Suprapubic skin (tissue), 4 donors: ENCODE measurements around the gene SUPT4H1. TPM values are rescaled to one million over a fixed set of nuclear protein-coding genes. Genes with fewer than 3 reads are reported as not detected.

Experiments used
- DNase-seq, 2 donors: peaks; one replicate each; pipeline ENCODE4 v3.0.0-alpha.2; 2019; ENCODE audit warnings: low spot score in 2 of 2
- H3K27ac ChIP-seq: fragments of 200-600 bp; sonication (generic); one replicate; pipeline ENCODE4 v1.5.1; 2019
- H3K27me3 ChIP-seq: fragments of 200-600 bp; sonication (generic); one replicate; pipeline ENCODE4 v1.5.1; 2019
- H3K36me3 ChIP-seq: fragments of 200-600 bp; sonication (generic); one replicate; pipeline ENCODE4 v1.5.1; 2019
- H3K4me1 ChIP-seq: fragments of 200-600 bp; sonication (generic); one replicate; pipeline ENCODE4 v1.5.1; 2019
- H3K4me3 ChIP-seq: fragments of 200-600 bp; sonication (generic); one replicate; pipeline ENCODE4 v1.5.1; 2019; ENCODE audit warnings: mild to moderate bottlenecking
- H3K9me3 ChIP-seq: fragments of 200-600 bp; sonication (generic); one replicate; pipeline ENCODE4 v1.5.1; 2019
- CTCF ChIP-seq, 2 donors: fragments of 200-600 bp in 1 of 2; fragments of 450-650 bp in 1 of 2; sonication (generic) in 1 of 2; IDR thresholded peaks; one replicate each; pipeline ENCODE4 v1.5.1; 2016 to 2019; ENCODE audit warnings: antibody characterized with exemption in 2 of 2, mild to moderate bottlenecking in 1 of 2, moderate library complexity in 1 of 2
- EP300 ChIP-seq: sonication (generic); formaldehyde crosslinking; IDR thresholded peaks from one replicate; pipeline ENCODE4 v1.6.1; 2017; ENCODE audit warnings: antibody characterized with exemption
- POLR2A ChIP-seq, 2 donors: fragments of 450-650 bp; IDR thresholded peaks; one replicate each; pipeline ENCODE4 v1.6.1; 2017; ENCODE audit warnings: antibody characterized with exemption in 2 of 2, mild to moderate bottlenecking in 2 of 2, moderate library complexity in 2 of 2
- POLR2AphosphoS5 ChIP-seq, 3 donors: sonication (generic); formaldehyde crosslinking; IDR thresholded peaks; one replicate each; pipeline ENCODE4 v1.6.1; 2017; ENCODE audit warnings: antibody characterized with exemption in 3 of 3
- WGBS: methylation state at CpG from one replicate; pipeline ENCODE4 v1.1.5; 2018; 5-methylcytosine and 5-hydroxymethylcytosine counted together
- total RNA-seq, 4 donors: library from RNA; depleted of rRNA; stranded (reverse); fragments of >200 nt; gene quantifications; one replicate each; pipeline ENCODE4 v1.1.0, GENCODE V29; 2016

Gene SUPT4H1
- total RNA-seq, 4 donors from 2014 or later, result 33.8 to 48.3 (median 40.3) TPM

GRCh38 chr17:58335779-58336455 is 16.1 kb downstream of the SUPT4H1 start:
- H3K27me3 ChIP-seq, result no peaks in the 10 kb centered on the region
- H3K27ac ChIP-seq, result peak overlapping the region; percentile 79
- H3K4me3 ChIP-seq, result no peak overlapping the region
- WGBS, result 47% methylated on average over 2 of the region's 4 CpGs
- no peak for TF ChIP-seq POLR2AphosphoS5 (IDR thresholded peaks at IDR 0.05)
- TF ChIP-seq POLR2A (IDR thresholded peaks at IDR 0.05), result no peak
- TF ChIP-seq CTCF (IDR thresholded peaks at IDR 0.05), result no peak
- no peak for TF ChIP-seq EP300
- H3K36me3 ChIP-seq, result no peaks in the 10 kb centered on the region
- DNase-seq, result peak in 1 of 2 donors; percentile 56
- H3K9me3 ChIP-seq, result no peaks in the 10 kb centered on the region
- H3K4me1 ChIP-seq, result peaks cover 53% of the 10 kb centered on the region

GRCh38 chr17:58335061-58335731 is 16.8 kb downstream of the SUPT4H1 start:
- H3K36me3 ChIP-seq, result no peaks in the 10 kb centered on the region
- TF ChIP-seq POLR2AphosphoS5 (IDR thresholded peaks at IDR 0.05) (no peak), CTCF (IDR thresholded peaks at IDR 0.05) (no peak), EP300 (no peak), POLR2A (IDR thresholded peaks at IDR 0.05) (no peak)
- DNase-seq, result peak in 1 of 2 donors; percentile 58
- no peaks in the 10 kb centered on the region for H3K27me3 ChIP-seq
- peak overlapping the region; percentile 79 for H3K27ac ChIP-seq
- no peaks in the 10 kb centered on the region for H3K9me3 ChIP-seq
- WGBS, result 56% methylated on average over 6 of the region's 10 CpGs
- H3K4me1 ChIP-seq, result peaks cover 53% of the 10 kb centered on the region
- H3K4me3 ChIP-seq, result no peak overlapping the region

GRCh38 chr17:58334661-58335060 is 17.3 kb downstream of the SUPT4H1 start:
- TF ChIP-seq CTCF (IDR thresholded peaks at IDR 0.05) (no peak), POLR2AphosphoS5 (IDR thresholded peaks at IDR 0.05) (no peak), EP300 (no peak), POLR2A (IDR thresholded peaks at IDR 0.05) (no peak)
- peaks cover 53% of the 10 kb centered on the region for H3K4me1 ChIP-seq
- DNase-seq, result peak in 1 of 2 donors; percentile 52
- no peaks in the 10 kb centered on the region for H3K27me3 ChIP-seq
- H3K36me3 ChIP-seq, result no peaks in the 10 kb centered on the region
- no peak overlapping the region for H3K4me3 ChIP-seq
- WGBS, result 84% methylated on average over 8 of the region's 9 CpGs
- H3K27ac ChIP-seq, result peak overlapping the region; percentile 34
- H3K9me3 ChIP-seq, result no peaks in the 10 kb centered on the region

GRCh38 chr17:58334256-58334655 is 17.7 kb downstream of the SUPT4H1 start:
- H3K27ac ChIP-seq, result no peak overlapping the region
- H3K4me1 ChIP-seq, result peaks cover 53% of the 10 kb centered on the region

More at GRCh38 chr17:58334256-58334655, 17.7 kb downstream of the SUPT4H1 start:
- no peaks in the 10 kb centered on the region for H3K9me3 ChIP-seq
- no peak for DNase-seq
- H3K27me3 ChIP-seq, result no peaks in the 10 kb centered on the region
- H3K36me3 ChIP-seq, result no peaks in the 10 kb centered on the region
- H3K4me3 ChIP-seq, result no peak overlapping the region
- no peak for TF ChIP-seq CTCF (IDR thresholded peaks at IDR 0.05)
- TF ChIP-seq EP300, result no peak
- TF ChIP-seq POLR2AphosphoS5 (IDR thresholded peaks at IDR 0.05), result no peak
- no peak for TF ChIP-seq POLR2A (IDR thresholded peaks at IDR 0.05)
- WGBS, result 69% methylated on average over 5 of the region's 5 CpGs
